Inflammatory macrophage treated with lipopolysaccharide for 4 hours (primary cell): Measurements from ENCODE around the gene YWHAG.
"Not testable (repeated sequence)": the region's sequence is repeated elsewhere in the genome, so short reads cannot be mapped to it uniquely, and the experiment has no call there.

Experiments used
- DNase-seq: peaks from one replicate; pipeline ENCODE4 v3.0.0-alpha.2; 2020

YWHAG gene

DNA sequence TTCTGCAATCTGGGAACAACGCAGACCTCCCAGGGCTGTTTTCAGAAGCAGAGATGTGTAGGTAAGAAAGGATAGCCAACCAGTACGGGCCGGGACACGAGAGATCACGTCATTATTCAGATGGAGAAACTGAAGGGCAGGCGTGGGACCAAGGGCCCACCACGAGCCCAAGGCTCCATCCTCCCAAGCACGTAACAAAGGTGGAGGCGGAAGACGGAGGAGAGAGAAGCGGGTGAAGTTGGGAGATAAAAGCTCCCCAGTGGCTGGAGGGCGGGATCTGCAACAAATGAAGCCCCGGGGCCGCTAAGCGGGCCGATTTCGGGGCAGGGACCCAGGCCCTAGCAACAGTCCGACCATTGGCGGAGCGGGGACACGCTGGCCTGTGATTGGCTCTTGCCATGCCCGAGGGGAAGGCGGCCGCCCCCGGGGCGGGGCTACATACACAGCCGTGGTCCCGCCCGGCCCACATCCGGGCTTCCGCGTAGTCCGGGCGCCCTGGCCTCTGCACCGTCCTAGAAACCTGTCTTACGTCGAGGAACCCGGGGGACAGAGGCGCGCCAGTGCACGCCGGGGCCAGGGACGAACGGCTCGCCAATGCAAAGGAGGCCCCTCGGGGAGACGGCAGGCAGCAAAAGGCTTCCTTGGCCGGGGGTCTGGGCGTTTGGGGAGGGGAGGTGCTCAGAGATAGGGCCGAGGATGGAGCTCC lies 40.9 kb downstream of the YWHAG start:
- DNase-seq, result peak; percentile 98

DNA sequence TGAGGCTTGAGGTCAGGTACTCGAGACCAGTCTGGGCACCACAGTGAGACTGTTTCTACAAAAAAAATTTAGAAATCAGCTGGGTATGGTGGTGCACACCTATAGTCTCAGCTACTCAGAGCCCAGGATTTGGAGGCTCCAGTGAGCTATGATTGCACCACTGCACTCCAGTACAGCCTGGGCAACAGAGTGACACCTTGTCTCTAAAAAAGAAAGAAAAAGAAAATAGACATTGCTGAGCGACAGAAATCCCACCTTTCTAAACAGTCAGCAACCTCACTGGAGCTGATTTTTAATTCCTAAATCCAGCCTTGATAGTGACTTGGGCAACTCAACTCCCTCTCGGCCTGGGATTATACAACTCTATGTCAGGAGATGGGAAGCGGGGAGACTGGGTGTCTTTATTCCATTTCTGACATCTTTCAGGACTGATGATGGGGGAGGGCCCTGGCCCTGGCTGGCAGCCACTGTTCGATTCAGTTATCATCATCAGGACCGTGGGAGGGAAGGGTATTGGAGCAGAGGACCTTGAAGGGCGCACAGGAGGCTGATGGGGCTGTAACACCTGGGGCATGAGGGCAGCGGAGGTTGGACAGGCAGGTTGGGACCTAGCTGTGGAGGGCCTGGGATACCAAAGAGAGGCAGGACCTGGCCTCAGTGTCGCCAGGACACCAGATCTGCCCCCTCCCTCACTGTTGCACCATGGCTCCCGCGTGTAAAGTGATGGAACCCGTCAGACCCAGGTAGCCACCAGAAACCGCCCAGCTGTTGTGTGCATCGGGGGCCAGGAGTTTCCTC lies 41.6 kb downstream of the YWHAG start:
- no peak for DNase-seq

- DNase-seq, result peak; percentile 66
Observed at GRCh38 chr7:76315364-76315763, 43.4 kb downstream of the YWHAG start.

DNA sequence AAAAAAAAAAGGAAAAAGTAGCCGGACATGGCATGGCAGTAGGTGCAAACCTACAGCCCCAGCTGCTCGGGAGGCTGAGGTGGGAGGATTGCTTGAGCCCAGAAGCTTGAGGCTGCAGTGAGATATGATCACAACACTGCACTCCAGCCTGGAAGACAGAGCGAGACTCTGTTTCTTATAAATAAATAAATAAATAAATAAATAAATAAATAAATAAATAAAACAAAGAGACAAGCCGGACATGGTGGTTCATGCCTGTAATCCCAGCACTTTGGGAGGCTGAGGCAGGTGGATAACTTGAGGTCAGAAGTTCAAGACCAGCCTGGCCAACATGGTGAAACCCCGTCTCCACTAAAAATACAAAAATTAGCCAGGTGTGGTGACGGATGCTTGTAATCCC lies 44.1 kb downstream of the YWHAG start:
- DNase-seq, result not testable (repeated sequence)

- peak; percentile 92 for DNase-seq
Observed at GRCh38 chr7:76314042-76314721, 44.6 kb downstream of the YWHAG start.

GRCh38 chr7:76311838-76312237 lies 47.0 kb downstream of the YWHAG start:
- not testable (repeated sequence) for DNase-seq

DNA sequence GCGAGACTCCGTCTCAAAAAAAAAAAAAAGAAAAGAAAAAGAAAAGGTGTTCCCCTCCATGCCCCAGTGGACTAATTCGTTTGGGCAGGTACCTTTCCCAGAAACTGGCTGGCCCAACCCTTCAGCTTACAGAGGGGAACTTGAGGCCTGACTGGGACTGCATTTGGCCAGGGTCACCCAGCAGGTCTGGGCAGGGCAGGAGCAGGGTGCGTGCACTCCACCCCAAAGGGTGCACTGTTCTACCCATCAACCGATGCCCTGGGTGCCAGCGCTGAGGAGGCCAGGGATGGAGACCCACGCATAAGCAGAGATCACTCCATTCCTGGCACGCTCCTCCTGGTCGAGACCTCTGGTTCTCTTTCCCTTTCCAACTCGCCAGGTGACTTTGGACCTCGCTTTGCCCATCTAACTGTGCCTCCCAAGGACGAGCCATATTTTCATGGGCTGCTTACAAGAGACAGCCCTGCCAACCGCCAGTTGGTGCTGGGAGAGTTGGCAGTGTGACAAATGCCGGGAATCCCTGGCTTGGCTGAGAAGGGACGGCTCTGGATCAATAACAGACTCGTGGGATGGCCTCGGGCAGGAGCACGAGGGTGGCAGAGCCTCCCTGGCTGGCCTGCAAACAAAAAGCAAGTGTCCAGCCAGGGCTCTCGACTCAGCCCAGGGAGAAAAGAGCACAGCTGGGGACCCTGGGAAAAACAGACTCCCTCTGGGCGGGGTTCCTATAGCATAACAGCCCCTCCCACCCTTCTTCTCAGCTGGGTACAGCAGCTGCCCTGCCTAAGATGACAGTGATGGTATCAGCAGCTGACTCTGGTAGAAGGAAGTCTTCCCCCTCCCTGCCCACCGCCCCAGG lies 48.5 kb downstream of the YWHAG start:
- DNase-seq, result no peak

DNA sequence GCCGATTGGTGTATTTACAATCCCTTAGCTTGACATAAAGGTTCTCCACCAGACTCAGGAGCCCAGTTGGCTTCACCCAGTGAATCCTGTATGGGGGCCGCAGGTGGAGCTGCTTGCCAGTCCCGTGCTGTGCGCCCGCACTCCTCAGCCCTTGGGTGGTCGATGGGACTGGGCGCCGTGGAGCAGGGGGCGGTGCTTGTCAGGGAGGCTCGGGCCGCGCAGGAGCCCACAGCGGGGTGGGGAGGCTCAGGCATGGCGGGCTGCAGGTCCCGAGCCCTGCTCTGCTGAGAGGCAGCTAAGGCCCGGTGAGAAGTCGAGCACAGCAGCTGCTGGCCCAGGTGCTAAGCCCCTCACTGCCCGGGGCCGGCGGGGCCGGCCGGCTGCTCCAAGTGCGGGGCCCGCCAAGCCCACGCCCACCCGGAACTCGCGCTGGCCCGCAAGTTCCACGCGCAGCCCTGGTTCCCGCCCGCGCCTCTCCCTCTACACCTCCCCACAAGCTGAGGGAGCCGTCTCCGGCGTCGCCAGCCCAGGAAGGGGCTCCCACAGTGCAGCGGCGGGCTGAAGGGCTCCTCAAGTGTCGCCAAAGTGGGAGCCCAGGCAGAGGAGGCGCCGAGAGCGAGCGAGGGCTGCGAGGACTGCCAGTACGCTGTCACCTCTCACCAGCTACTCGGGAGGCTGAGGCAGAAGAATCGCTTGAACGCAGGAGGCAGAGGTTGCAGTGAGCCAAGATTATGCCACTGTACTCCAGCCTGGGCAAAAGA lies 49.3 kb downstream of the YWHAG start:
- DNase-seq, result not testable (repeated sequence)

- DNase-seq, result not testable (repeated sequence)
Observed at GRCh38 chr7:76308874-76309273, 49.9 kb downstream of the YWHAG start.

GRCh38 chr7:76304888-76305375 lies 53.9 kb downstream of the YWHAG start:
- DNase-seq, result no peak

- DNase-seq, result peak; percentile 83
Observed at GRCh38 chr7:76303202-76304147, 55.3 kb downstream of the YWHAG start.

DNA sequence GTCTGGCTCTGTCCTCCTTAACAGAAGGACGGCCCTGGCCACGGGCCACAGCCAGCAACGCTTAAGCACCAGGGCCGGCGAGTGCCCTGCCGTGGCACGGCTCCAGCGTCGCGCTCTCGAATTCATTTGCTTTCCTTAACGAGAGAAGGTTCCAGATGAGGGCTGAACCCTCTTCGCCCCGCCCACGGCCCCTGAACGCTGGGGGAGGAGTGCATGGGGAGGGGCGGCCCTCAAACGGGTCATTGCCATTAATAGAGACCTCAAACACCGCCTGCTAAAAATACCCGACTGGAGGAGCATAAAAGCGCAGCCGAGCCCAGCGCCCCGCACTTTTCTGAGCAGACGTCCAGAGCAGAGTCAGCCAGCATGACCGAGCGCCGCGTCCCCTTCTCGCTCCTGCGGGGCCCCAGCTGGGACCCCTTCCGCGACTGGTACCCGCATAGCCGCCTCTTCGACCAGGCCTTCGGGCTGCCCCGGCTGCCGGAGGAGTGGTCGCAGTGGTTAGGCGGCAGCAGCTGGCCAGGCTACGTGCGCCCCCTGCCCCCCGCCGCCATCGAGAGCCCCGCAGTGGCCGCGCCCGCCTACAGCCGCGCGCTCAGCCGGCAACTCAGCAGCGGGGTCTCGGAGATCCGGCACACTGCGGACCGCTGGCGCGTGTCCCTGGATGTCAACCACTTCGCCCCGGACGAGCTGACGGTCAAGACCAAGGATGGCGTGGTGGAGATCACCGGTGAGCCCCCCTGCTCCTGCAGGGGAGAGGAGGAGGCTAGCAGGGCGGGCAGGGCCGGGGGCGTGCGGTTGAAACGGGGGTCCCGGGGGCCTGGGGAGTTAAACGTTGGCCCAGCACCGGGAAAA lies 56.2 kb downstream of the YWHAG start, which contains the start of gene HSPB1:
TSS of gene HSPB1 (plus strand) at position 327 of the 855 bp plus-strand sequence. CDS start at position 367, 40 bp downstream.
- peak; percentile 78 for DNase-seq

- no peak for DNase-seq
Observed at GRCh38 chr7:76301000-76301399, 57.8 kb downstream of the YWHAG start.

DNA sequence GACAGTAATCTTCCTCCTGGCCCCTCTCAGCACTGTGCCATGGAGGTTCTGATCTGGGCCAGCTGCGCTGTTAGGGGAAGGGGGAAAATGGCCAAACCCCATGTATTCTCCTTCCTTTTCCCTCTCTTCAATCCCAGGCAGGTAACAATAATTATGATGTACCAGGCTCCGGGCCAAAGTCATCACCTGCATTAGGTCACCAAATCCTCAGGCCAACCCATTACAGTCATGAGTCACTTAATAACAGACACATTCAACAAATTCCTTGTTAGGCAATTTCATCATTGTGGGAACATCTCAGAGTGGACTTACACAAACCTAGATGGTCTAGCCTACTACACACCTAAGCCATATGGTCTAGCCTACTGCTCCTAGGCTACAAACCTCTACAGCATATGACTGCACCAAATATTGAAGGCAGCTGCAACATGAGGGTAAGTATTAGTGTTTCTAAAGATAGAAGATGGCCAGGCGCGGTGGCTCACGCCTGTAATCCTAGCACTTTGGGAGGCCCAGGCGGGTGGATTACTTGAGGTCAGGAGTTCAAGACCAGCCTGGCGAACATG lies 58.5 kb downstream of the YWHAG start:
- DNase-seq, result no peak

- DNase-seq, result no peak
Observed at GRCh38 chr7:76296743-76297740, 61.7 kb downstream of the YWHAG start.

- DNase-seq, result peak; percentile 91
Observed at GRCh38 chr7:76294344-76295024, 64.3 kb downstream of the YWHAG start.

- DNase-seq, result no peak
Observed at GRCh38 chr7:76293407-76293901, 65.3 kb downstream of the YWHAG start.
